NCI-H510A treated with DMSO at 0.1 percent for 48 hours (cell line): Measurements from ENCODE around the gene EEF1A2.

Source experiments
- DNase-seq: peaks from one replicate; lab custom pipeline; 2025; lab: John Stamatoyannopoulos, UW

The EEF1A2 gene

DNA sequence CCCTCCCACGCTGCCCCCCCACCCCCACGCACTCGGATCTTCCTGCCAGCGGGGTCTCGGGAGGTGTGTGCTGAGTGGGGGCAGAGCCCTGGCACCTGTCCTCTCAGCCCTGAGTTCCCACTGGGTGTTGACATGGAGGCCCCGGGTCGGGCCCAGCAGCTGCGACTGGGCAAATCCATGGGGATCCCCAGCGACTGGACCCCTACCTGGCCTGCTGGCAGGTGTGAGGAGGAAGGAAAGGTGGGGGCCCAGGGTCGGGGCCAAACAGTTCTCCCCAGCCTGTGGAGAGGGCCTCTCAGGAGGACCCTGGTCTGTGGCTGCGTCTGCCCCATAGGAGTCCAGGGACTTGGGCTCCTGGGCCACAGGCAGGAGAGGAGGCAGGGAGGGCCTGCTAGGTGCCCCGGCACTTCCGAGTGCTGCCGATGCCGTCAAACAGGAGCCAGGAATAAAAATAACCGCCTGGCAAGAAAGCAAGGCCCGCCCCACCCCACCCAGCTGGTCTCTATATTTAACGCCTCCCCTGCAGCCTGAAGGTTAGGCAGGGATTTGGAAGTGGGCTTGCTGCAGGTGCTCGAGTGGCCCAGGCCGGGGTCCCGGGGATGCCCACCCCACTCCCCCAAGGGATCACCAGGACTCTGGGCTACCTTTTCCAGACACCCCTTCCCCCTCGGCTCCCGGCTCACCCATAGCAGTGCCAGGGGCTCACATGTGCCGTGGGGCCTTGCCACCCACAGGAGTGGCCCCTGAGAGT, 1.4 kb upstream of the EEF1A2 start:
- no peak for DNase-seq

DNA sequence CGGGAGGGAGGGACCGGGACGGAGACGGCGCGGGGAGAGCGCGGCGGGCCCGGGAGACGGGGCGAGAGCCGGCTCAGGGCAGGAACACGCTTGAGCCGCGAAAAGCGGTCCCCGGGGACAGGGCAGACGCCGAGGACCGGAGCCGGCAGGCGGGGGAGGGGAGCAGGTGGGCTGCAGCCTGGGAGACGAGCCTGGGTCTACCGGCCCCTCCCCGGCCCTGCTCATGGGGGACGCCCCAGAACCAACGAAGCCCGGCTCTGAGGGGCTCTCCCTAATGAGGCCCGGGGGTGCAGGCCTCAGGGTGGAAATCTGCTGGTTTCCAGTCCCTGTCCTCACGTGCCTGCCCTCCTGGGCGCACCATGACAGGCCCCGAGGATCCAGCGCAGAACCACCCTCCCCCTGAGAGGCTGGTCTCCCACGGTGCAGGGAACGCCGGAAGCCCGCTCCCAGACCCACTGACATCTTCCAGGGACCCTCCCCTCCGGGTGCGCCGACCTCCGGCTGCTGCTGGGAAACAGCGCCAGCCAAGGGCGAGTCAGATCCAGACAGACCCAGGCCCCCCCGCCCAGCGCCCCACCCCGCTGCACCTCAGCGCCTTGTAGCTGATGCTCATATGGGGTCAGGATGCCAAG, 571 bp upstream of the EEF1A2 start:
- DNase-seq: no peak

GRCh38 chr20:63497946-63498935, 642 bp downstream of the EEF1A2 start:
- DNase-seq: no peak

- no peak for DNase-seq
Measured at GRCh38 chr20:63497138-63497945, 1.5 kb downstream of the EEF1A2 start.

GRCh38 chr20:63496596-63497120, 2.2 kb downstream of the EEF1A2 start:
- no peak for DNase-seq

- no peak for DNase-seq
Measured at GRCh38 chr20:63495741-63496595, 2.9 kb downstream of the EEF1A2 start.

GRCh38 chr20:63495167-63495720, 3.6 kb downstream of the EEF1A2 start:
- no peak for DNase-seq

DNA sequence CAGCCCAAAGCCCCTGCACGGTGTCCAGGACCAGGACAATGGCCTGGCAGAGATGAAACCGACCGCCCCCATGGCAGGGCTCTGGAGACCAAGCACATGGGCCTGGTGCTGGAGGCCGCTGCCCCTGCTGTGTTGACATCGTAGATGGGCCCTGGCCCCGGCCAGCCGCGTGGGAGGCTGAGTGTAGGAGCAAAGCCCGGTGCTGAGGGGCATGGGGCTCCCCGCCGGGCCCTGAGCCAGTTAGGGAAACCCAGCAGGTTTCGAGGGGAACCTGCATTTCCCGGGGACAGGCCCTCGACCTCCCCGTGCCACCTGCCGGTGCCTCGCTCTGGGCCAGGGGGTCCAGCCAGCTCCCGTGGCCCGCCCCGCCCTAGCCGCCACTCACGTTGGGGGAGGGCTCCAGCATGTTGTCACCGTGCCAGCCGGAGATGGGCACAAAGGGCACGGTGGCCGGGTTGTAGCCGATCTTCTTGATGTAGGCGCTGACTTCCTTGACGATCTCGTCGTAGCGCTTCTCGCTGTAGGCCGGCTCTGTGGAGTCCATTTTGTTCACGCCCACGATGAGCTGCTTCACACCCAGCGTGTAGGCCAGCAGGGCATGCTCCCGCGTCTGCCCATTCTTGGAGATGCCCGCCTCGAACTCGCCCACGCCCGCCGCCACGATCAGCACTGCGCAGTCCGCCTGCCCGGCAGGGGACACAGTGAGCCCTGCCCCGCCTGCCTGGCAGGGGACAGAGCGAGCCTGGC, 4.3 kb downstream of the EEF1A2 start:
- DNase-seq: no peak

DNA sequence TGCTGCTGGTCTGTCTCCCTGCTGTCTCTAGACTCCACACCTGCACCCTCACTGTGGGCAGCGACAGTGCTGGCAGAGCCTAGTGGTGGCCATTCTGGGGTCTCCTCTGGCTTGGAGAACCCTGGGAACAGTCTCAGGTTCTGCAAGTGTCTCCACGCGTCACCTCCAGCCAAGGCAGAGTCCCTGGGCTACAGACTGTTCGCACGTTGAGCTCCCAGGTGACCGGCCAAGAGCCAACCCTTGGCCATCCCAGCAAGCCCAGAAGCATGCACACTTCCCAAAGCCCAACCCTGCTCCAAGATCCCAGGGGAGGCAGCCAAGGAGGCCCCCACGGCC, 4.8 kb downstream of the EEF1A2 start:
- DNase-seq: no peak

DNA sequence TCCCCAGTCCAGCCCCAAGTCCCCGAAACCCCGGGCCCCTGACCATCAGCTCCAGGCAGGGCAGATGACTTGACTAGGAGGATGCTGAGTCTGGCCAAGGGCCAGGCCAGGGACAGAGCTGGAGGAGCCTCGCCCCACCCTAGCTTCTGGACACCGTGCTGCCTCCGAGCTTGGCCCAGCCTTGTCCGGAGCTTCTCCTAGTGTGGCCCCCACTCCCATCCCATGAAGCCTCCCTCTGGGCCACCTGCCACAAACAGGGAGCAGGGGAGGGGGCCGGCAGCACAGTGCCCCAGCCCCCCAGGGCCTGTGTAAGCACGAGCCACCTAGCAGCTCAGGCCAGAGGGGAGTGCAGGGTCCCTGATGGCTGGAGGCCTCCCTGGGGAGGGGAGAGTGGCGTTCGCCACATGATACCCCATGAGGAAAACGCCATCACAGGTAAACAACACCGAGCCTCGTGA, 5.3 kb downstream of the EEF1A2 start:
- no peak for DNase-seq

DNA sequence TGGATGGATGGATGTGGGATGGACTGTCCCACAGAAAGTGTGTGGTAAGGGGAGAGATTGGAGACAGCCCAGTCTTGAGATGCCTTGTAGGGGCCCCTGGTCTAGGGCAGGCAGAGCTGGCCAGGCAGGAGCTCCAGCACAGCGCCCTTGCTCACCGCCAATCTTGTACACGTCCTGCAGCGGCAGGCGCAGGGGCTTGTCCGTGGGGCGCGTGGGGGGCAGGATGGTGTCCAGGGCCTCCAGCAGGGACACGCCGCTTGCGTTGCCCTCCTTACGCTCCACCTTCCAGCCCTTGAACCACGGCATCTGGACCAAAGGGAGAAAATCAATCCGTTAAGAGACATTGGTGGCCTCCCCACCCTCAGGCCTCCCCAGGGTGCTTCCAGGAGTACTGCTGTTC, 5.9 kb downstream of the EEF1A2 start:
- DNase-seq: no peak

DNA sequence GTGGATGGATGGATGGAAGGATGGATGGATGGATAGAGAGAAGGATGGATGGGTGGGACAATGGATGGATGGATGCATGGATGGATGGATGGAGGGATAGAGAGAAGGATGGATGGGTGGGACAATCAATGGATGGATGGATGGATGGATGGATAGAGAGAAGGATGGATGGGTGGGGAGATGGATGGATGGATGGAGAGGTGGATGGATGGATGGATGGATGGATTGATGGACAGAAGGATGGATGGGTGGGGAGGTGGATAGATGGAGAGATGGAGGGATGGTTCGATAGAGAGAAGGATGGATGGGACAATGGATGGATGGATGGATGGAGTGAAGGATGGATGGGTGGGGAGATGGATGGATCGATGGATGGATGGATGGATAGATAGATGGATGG, 6.4 kb downstream of the EEF1A2 start:
- no peak for DNase-seq

DNA sequence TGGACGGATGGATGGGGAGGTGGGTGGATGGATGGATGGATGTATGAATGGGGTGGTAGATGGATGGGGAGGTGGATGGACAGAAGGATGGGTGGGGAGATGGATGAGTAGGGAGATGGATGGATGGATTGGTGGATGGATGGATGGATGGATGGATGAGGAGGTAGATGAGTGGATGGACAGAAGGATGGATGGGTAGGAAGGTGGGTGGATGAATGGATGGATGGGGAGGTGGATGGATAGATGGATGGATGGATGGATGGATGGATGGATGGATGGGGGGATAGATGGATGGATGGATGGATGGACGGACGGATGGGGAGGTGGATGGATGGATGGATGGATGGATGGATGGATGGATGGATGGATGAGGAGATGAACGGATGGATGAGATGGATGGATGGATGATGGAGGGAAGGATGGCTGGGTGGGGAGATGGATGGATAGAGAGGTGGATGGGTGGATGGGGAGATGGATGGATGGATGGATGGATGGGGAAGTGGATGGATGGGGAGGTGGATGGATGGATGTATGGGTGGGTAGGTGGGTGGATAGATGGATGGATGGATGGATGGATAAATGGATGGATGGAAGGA, 7.2 kb downstream of the EEF1A2 start:
- no peak for DNase-seq

DNA sequence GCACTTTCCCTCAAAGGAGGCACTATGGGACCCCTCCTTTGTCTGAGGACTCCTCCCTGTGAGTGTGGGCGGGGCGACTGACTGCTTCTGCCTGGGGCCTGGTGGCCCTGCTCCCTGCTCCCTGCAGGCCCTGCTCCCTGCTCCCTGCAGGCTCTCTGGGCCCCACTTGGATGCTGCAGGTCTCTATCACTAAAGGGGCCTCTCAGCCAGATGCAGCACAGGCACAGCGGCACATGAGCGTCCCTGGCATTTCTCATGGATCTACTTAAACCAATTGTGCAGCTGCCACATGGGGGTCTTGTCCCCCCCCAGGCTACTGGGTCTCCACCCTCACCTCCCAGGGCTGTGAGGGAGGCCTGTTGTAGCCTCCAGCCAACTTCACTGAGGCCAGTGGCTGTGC, 7.8 kb downstream of the EEF1A2 start:
- DNase-seq: no peak

DNA sequence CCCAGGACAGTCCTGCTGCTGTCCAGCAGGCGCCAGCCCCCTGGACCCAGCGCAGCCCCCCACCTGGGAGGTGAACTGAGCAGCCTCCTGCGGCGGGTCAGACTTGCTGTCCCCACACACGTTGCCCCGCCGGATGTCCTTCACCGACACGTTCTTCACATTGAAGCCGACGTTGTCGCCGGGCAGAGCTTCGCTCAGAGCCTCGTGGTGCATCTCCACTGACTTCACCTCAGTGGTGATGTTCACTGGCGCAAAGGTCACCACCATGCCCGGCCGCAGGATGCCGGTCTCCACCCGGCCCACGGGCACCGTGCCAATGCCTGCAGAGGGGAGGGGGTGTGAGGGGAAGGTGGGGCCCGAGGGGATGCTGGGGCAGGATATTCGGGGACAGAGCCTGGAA, 8.5 kb downstream of the EEF1A2 start:
- DNase-seq: no peak

- no peak for DNase-seq
Measured at GRCh38 chr20:63488315-63489251, 10.3 kb downstream of the EEF1A2 start.

- DNase-seq: no peak
Measured at GRCh38 chr20:63487781-63488241, 11.1 kb downstream of the EEF1A2 start.
